Measurements from ENCODE around the gene ZNF311. TPM values are rescaled to one million over a fixed set of nuclear protein-coding genes. Genes with fewer than 3 reads are reported as not detected.

Gene ZNF311
- under 1 TPM; 0.23 to 0.29 (median 0.28) TPM for total RNA-seq
- total RNA-seq (2013), result 0.18 TPM

- TF ChIP-seq CTCF (IDR thresholded peaks at IDR 0.05), result no peak
- Mint-ChIP-seq H3K36me3 (no peaks in the 10 kb centered on the region), H3K4me1 (peaks cover 14 to 18% of the 10 kb centered on the region in 2 donors), H3K27ac (no peak within 1 kb of the TSS), H3K9me3 (peaks cover 0 to 2% of the 10 kb centered on the region in 2 donors), H3K27me3 (ENCODE audit: low read depth in 2 of 2) (peaks cover 29 to 57% of the 10 kb centered on the region in 2 donors), H3K4me3 (peak within 1 kb of the TSS; percentile 82)
- Histone ChIP-seq H3K4me1 (ENCODE audit: control insufficient read depth, insufficient read depth, low read length) (peaks cover 6% of the 10 kb centered on the region), H3K27ac (ENCODE audit: low read length) (no peak within 1 kb of the TSS), H3K36me3 (ENCODE audit: control insufficient read depth, insufficient read depth, low read length) (no peaks in the 10 kb centered on the region), H3K27me3 (ENCODE audit: control insufficient read depth, insufficient read depth, low read length) (peaks cover 24% of the 10 kb centered on the region), H3K9me3 (ENCODE audit: control insufficient read depth, insufficient read depth, low read length) (no peaks in the 10 kb centered on the region), H3K4me3 (ENCODE audit: low read length) (peak within 1 kb of the TSS; percentile 49)
- 9% methylated on average over 27 of the region's 29 CpGs for WGBS (ENCODE audit: insufficient coverage)
- ATAC-seq (peak in 2 of 3 donors; percentile 48 to 52), DNase-seq (peak in 1 of 2 donors; percentile 66)
- intact Hi-C loops (cut with micrococcal nuclease), result no loop called here
Measured at GRCh38 chr6:29005183-29005885, at the start of gene ZNF311. Gene ZNF311 (minus strand): TSS chr6:29005315. CDS start chr6:29003954, 1,361 bp downstream.

- no peaks in the 10 kb centered on the region for H3K9me3 ChIP-seq (ENCODE audit: control insufficient read depth, insufficient read depth, low read length)
- Mint-ChIP-seq H3K9me3 (peaks cover 0 to 3% of the 10 kb centered on the region in 2 donors), H3K4me3 (no peak overlapping the region), H3K4me1 (no peaks in the 10 kb centered on the region), H3K36me3 (no peaks in the 10 kb centered on the region), H3K27ac (no peak overlapping the region), H3K27me3 (ENCODE audit: low read depth in 2 of 2) (peaks cover 25 to 46% of the 10 kb centered on the region in 2 donors)
- no peak overlapping the region for H3K27ac ChIP-seq (ENCODE audit: low read length)
- DNase-seq (no peak), ATAC-seq (no peak)
- peaks cover 6% of the 10 kb centered on the region for H3K27me3 ChIP-seq (ENCODE audit: control insufficient read depth, insufficient read depth, low read length)
- 87% methylated on average over 3 of the region's 3 CpGs for WGBS (ENCODE audit: insufficient coverage)
- intact Hi-C loops (cut with micrococcal nuclease), result no loop called here
- no peak for TF ChIP-seq CTCF (IDR thresholded peaks at IDR 0.05)
- no peaks in the 10 kb centered on the region for H3K36me3 ChIP-seq (ENCODE audit: control insufficient read depth, insufficient read depth, low read length)
- H3K4me3 ChIP-seq (ENCODE audit: low read length), result no peak overlapping the region
- no peaks in the 10 kb centered on the region for H3K4me1 ChIP-seq (ENCODE audit: control insufficient read depth, insufficient read depth, low read length)
Measured at GRCh38 chr6:29051680-29052079, 46.6 kb upstream of the ZNF311 start.

GRCh38 chr6:29045075-29045474, 40.0 kb upstream of the ZNF311 start, which contains the start of gene OR2W1:
Gene OR2W1 (minus strand): TSS chr6:29045175. CDS start chr6:29045175, 0 bp downstream.
- TF ChIP-seq CTCF (IDR thresholded peaks at IDR 0.05), result no peak
- Histone ChIP-seq H3K4me3 (ENCODE audit: low read length) (no peak within 1 kb of the TSS), H3K27me3 (ENCODE audit: control insufficient read depth, insufficient read depth, low read length) (peaks cover 18% of the 10 kb centered on the region), H3K27ac (ENCODE audit: low read length) (no peak within 1 kb of the TSS), H3K4me1 (ENCODE audit: control insufficient read depth, insufficient read depth, low read length) (no peaks in the 10 kb centered on the region), H3K36me3 (ENCODE audit: control insufficient read depth, insufficient read depth, low read length) (no peaks in the 10 kb centered on the region), H3K9me3 (ENCODE audit: control insufficient read depth, insufficient read depth, low read length) (no peaks in the 10 kb centered on the region)
- ATAC-seq (no peak), DNase-seq (no peak)
- WGBS (ENCODE audit: insufficient coverage), result 71% methylated on average over 1 of the region's 1 CpG
- intact Hi-C loops (cut with micrococcal nuclease), result no loop called here
- no peak within 1 kb of the TSS for H3K27ac Mint-ChIP-seq
- no peaks in the 10 kb centered on the region for H3K9me3 Mint-ChIP-seq
- H3K4me1 Mint-ChIP-seq, result no peaks in the 10 kb centered on the region
- no peak within 1 kb of the TSS for H3K4me3 Mint-ChIP-seq
- peaks cover 24 to 66% of the 10 kb centered on the region in 2 donors for H3K27me3 Mint-ChIP-seq (ENCODE audit: low read depth in 2 of 2)
- no peaks in the 10 kb centered on the region for H3K36me3 Mint-ChIP-seq

All from natural killer cell (primary cell).